SJSA1 (cell line): ENCODE measurements around the gene ASB2. TPM values are rescaled to one million over a fixed set of nuclear protein-coding genes. Genes with fewer than 3 reads are reported as not detected.

ENCODE experiments used
- DNase-seq, 2 experiments: peaks; one replicate each; pipeline ENCODE4 v3.0.0-alpha.2; 2015 to 2020; ENCODE audit warnings: low spot score in 2 of 2, low read depth in 1 of 2
- H3K27ac ChIP-seq: fragments of 250-450 bp; sonication (Bioruptor Pico); 2 replicates; pipeline ENCODE4 v1.5.1; 2020; ENCODE audit warnings: mild to moderate bottlenecking, moderate library complexity
- H3K27me3 ChIP-seq: fragments of 250-450 bp; sonication (Bioruptor Pico); replicated peaks from 2 replicates; pipeline ENCODE4 v1.5.1; 2020; ENCODE audit warnings: mild to moderate bottlenecking, moderate library complexity
- H3K36me3 ChIP-seq: fragments of 250-450 bp; sonication (Bioruptor Pico); 2 replicates; pipeline ENCODE4 v1.5.1; 2020; ENCODE audit warnings: mild to moderate bottlenecking
- H3K4me1 ChIP-seq: fragments of 250-450 bp; sonication (Bioruptor Pico); replicated peaks from 2 replicates; pipeline ENCODE4 v1.6.1; 2021; ENCODE audit warnings: mild to moderate bottlenecking
- H3K4me3 ChIP-seq: fragments of 250-450 bp; sonication (Bioruptor Pico); 2 replicates; pipeline ENCODE4 v1.5.1; 2020; ENCODE audit warnings: mild to moderate bottlenecking
- H3K9me3 ChIP-seq: fragments of 250-450 bp; sonication (Bioruptor Pico); replicated peaks from 2 replicates; pipeline ENCODE4 v1.5.1; 2020; ENCODE audit warnings: mild to moderate bottlenecking
- total RNA-seq: library from RNA; depleted of rRNA; stranded (reverse); fragments of >200 nt; shearing (Covaris generic); gene quantifications from 2 replicates; pipeline ENCODE4 v1.2.3, GENCODE V29; 2014

Gene ASB2
- total RNA-seq, 1 experiment from 2014 or later, result 14.9 TPM

DNA sequence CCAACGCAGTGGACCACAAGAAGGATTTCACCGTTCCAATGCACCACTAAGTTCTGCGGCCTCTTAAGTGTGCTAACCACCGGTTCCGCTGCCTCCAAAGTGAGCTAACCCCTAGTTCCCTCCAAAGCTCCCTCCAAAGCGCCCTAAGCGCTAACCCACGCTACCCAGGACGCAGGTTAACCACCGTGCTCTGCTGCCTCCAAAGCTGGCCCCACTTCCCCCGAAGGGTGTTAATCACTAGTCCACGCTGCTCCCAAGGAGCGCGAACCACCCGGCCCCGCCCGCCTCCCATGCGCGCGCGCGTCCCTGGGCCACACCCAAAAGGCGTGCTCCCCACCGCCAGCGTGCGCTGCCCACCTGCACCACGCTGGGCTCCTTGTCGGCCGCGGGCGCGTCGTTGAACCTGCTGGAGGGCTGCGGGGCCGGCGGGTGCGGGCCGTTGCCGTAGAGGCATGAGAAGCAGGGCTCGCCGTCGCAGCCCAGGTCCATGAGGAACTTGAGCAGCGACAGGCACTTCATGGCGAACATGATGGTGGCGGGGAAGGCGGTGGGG lies 37.5 kb downstream of the ASB2 start:
- Histone ChIP-seq H3K4me3 (no peak overlapping the region), H3K9me3 (no peaks in the 10 kb centered on the region), H3K27ac (no peak overlapping the region), H3K27me3 (no peaks in the 10 kb centered on the region), H3K4me1 (peaks cover 18% of the 10 kb centered on the region), H3K36me3 (peaks cover 7% of the 10 kb centered on the region; the same call in 1 of the 2 replicates)
- DNase-seq, result no peak

DNA sequence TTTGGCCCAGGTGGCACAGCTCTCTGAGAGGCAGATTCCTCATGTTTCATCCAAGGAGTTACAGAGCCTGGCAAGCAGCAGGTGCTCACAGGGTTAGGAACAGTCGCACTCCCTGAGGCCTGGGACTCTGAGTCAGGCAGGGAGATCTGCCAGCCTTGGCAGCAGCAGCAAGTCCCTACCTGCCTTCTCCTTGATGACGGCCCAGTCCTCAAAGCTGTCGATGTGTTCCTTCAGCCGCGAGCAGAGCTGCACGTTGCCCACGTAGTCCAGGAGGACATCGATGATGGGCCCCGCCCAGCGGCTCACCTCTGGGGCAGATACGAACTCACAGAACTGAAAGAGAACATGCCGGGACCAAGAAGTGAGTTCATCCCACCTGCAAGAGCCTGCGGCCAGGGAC lies 38.9 kb downstream of the ASB2 start:
- Histone ChIP-seq H3K4me3 (no peak overlapping the region), H3K4me1 (peaks cover 18% of the 10 kb centered on the region), H3K27me3 (no peaks in the 10 kb centered on the region), H3K27ac (no peak overlapping the region), H3K9me3 (no peaks in the 10 kb centered on the region), H3K36me3 (peaks cover 4% of the 10 kb centered on the region; the same call in 1 of the 2 replicates)
- DNase-seq, result no peak

DNA sequence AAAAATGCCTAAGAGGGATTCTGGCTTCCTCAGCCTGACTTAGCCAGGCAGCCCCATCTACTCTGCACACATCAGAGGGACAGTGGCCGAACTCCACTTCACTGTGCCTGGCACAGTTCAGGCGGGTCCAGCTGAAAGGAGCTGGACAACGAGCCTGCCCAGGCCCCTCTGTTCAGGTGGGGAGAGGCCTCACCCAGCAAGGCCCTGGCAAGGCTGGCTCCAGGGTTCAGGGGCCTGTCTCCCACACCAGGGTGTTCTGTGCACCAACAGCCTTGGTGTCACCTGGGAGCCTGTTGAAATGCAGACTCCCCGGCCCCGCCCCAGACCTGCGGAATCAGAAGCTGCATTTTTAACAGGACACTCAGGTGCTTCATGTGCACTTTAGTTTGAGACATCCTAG lies 39.4 kb downstream of the ASB2 start:
- Histone ChIP-seq H3K9me3 (no peaks in the 10 kb centered on the region), H3K27me3 (no peaks in the 10 kb centered on the region), H3K36me3 (peaks cover 4% of the 10 kb centered on the region; the same call in 1 of the 2 replicates), H3K27ac (no peak overlapping the region), H3K4me1 (peaks cover 15% of the 10 kb centered on the region), H3K4me3 (no peak overlapping the region)
- DNase-seq, result no peak

DNA sequence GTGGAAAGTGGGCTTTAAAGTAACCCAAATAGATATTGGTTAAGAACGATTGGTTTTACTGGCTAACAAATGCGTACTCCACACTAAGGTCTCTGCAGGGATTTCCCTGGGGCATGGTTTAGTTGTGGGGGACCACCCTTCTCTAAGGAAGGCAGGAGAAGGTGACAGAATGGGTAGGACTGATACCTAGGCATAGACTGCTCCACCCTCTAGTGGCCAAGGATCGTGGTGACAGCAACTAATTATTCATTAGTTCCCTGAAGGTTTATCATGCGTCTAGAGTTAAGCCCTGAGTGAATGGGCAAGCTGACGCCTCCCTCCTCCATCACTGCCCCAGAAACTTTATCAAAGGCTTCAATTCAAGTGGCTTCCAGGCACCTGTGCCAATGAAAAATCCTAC lies 40.1 kb downstream of the ASB2 start:
- Histone ChIP-seq H3K27ac (no peak overlapping the region), H3K9me3 (no peaks in the 10 kb centered on the region), H3K4me3 (no peak overlapping the region), H3K4me1 (peaks cover 9% of the 10 kb centered on the region), H3K27me3 (no peaks in the 10 kb centered on the region), H3K36me3 (peaks cover 4% of the 10 kb centered on the region; the same call in 1 of the 2 replicates)
- no peak for DNase-seq

DNA sequence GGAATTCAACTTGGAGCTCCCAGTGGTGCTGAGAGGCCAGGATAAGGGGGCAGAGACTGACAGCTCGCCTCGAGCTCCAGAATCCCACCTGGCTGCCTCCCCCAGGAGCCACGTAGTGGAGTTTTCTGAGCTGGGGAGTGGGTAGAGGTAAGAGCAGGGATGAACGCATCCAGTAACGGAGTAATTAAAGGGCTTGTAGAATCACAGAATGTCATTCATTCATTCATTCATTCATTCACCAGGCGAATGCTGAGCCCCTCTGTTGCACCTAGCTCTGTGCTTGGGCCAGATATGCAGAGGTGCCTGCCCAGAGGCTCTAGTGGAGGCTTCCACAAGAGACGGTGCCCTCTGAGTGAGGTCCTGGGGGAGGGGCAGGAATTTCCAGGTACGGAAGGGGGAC lies 41.2 kb downstream of the ASB2 start:
- H3K4me3 ChIP-seq, result no peak overlapping the region
- peaks cover 4% of the 10 kb centered on the region; the same call in 1 of the 2 replicates for H3K36me3 ChIP-seq
- DNase-seq, result no peak
- H3K4me1 ChIP-seq, result peaks cover 8% of the 10 kb centered on the region
- H3K9me3 ChIP-seq, result no peaks in the 10 kb centered on the region
- H3K27ac ChIP-seq, result no peak overlapping the region
- no peaks in the 10 kb centered on the region for H3K27me3 ChIP-seq

DNA sequence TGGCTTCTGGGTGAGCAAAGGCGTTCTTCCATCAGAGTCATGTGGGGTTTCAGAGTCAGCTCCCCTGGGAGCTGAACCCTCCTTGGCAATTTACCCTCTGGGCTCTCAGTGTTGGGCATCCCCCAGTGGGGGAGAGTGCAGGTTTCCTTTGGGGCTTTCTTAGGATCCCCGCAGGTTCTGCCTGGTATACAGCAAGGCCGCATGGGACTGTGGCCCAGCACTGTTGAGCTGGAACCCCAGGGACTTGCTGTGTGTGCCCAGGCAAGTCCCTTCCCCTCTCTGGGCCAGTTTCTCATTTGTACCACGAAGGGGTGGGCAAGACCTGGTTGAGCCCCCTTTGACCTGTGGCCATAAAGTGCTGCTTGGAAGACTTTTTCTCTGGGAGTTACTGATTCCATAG lies 43.7 kb downstream of the ASB2 start:
- Histone ChIP-seq H3K4me1 (no peaks in the 10 kb centered on the region), H3K27me3 (no peaks in the 10 kb centered on the region), H3K27ac (no peak overlapping the region), H3K36me3 (no peaks in the 10 kb centered on the region), H3K9me3 (no peaks in the 10 kb centered on the region), H3K4me3 (no peak overlapping the region)
- DNase-seq, result no peak

DNA sequence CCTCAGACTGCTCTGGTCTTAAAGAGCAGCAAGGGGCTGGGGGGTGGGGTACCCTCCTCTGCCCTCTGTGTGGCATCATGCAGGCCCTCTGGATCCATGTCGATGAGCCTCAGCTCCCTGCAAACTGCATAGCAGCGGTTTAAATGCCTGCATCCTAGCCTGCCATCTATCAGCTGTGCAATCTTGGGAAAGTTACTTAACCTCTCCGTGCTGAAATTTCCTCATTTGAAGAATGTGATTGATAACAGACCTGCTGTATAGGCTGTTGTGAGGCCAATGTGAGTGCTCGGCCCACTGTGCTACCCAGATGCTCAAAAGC lies 45.4 kb downstream of the ASB2 start:
- no peak overlapping the region for H3K4me3 ChIP-seq
- no peaks in the 10 kb centered on the region for H3K9me3 ChIP-seq
- H3K36me3 ChIP-seq, result no peaks in the 10 kb centered on the region
- no peaks in the 10 kb centered on the region for H3K4me1 ChIP-seq
- no peak overlapping the region for H3K27ac ChIP-seq
- no peaks in the 10 kb centered on the region for H3K27me3 ChIP-seq
- DNase-seq, result no peak

DNA sequence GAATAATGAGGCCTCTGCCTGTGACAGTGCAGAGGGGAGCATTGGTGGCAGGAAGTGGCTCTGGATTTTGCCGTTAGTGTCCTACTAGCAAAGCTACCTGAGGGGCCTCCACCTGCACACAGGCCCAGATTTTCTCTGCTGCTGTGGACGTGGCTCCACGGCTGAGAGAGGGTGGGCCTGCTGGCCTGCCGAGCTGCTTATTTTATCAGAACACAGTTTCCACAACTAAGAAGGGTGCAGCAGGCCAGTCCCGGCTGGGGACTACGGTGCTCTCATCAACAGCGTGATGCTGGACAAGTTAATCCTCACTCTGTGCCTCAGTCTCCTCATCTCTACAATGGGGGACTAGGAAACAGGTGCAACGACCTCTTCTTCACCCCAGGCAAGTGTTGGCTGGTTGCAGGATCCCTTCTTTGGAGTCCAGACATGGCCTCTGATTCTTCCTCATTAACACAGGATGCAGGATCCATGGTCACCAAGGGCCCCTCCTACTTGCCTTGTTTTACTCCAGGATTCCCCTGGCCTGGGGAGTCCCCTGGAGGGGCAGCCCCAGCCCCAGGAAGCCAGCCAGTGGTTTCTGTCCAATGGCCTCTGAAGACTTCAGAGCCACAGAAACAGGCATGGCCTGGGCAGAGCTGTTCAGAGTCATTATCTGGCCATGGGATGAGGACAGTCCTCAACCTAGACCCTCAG lies 45.9 kb downstream of the ASB2 start:
- Histone ChIP-seq H3K27ac (no peak overlapping the region), H3K4me1 (no peaks in the 10 kb centered on the region), H3K36me3 (no peaks in the 10 kb centered on the region), H3K27me3 (no peaks in the 10 kb centered on the region), H3K4me3 (no peak overlapping the region), H3K9me3 (no peaks in the 10 kb centered on the region)
- no peak for DNase-seq

DNA sequence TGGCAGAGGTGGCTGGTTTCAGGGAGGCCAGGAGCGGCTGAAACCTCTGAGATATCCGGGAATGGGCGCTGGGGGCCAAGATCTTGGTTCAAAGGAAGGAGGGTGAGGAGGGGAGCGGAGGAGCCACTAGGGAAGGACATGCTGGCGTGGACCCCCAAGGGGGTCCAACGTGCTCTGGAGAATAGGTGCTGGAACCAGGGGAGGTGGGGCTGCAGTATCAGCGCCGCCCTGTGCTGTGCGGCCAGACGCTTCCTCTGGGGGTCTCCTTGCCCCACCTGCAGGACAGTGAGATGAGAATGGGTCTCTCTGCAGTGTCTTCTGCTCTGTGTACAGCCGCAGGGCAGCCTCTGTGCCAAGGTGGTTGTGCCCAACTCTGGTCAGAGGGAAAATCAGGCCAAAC lies 46.7 kb downstream of the ASB2 start:
- H3K27me3 ChIP-seq, result no peaks in the 10 kb centered on the region
- no peak for DNase-seq
- no peaks in the 10 kb centered on the region for H3K4me1 ChIP-seq
- no peaks in the 10 kb centered on the region for H3K36me3 ChIP-seq
- no peak overlapping the region for H3K4me3 ChIP-seq
- H3K27ac ChIP-seq, result no peak overlapping the region
- H3K9me3 ChIP-seq, result no peaks in the 10 kb centered on the region

DNA sequence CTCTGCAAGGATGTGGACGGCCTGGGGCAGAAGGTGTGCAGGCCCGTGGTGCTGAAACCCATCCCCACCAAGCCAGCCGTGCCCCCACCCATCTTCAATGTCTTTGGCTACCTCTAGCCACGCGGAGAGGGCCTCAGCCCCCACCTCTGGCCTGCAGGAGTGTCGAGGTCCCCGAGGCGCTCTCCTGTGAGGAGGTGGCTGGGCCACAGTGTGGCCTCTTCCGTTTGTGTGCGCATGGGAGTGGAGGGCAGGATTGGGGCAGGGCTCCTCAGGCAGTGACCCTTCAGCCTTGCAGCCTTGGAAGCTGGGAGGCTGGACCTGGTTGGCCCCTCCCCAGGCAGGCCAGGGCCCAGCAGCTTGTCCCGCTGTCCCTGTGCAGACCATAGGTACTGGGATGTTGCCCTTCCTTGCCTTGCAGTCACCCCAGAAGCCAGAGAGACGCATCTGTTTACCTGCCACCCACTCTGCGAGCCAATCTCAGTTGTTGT lies 47.3 kb downstream of the ASB2 start:
- H3K4me3 ChIP-seq, result no peak overlapping the region
- H3K9me3 ChIP-seq, result no peaks in the 10 kb centered on the region
- no peaks in the 10 kb centered on the region for H3K27me3 ChIP-seq
- H3K27ac ChIP-seq, result no peak overlapping the region
- DNase-seq, result no peak
- no peaks in the 10 kb centered on the region for H3K4me1 ChIP-seq
- no peaks in the 10 kb centered on the region for H3K36me3 ChIP-seq

DNA sequence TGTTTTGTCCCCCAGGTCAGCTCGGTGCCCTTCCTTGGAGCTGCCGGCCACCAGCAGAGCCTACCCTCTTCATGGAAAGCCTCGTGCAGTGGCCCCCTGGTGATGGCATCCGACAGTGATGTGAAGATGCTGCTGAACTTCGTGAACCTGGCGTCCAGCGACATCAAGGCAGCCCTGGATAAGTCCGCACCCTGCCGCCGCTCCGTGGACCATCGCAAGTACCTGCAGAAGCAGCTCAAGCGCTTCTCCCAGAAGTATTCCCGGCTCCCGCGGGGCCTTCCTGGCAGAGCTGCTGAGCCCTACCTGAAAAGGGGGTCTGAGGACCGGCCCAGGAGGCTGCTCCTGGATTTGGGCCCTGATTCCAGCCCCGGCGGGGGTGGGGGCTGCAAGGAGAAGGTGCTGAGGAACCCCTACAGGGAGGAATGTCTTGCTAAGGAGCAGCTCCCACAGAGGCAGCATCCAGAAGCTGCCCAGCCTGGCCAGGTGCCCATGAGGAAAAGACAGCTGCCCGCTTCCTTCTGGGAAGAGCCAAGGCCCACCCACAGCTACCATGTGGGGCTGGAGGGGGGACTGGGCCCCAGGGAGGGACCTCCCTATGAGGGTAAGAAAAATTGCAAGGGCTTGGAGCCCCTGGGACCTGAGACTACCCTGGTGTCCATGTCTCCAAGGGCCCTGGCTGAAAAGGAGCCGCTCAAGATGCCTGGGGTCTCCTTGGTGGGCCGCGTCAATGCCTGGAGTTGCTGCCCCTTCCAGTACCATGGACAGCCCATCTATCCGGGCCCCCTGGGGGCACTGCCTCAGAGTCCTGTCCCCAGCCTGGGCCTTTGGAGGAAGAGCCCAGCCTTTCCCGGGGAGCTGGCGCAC lies 48.0 kb downstream of the ASB2 start:
- no peak overlapping the region for H3K27ac ChIP-seq
- H3K4me3 ChIP-seq, result no peak overlapping the region
- no peaks in the 10 kb centered on the region for H3K4me1 ChIP-seq
- no peaks in the 10 kb centered on the region for H3K9me3 ChIP-seq
- no peak for DNase-seq
- H3K27me3 ChIP-seq, result no peaks in the 10 kb centered on the region
- no peaks in the 10 kb centered on the region for H3K36me3 ChIP-seq

GRCh38 chr14:93927800-93928145 lies 48.6 kb downstream of the ASB2 start:
- H3K4me3 ChIP-seq, result no peak overlapping the region
- no peaks in the 10 kb centered on the region for H3K27me3 ChIP-seq
- DNase-seq, result no peak
- no peaks in the 10 kb centered on the region for H3K36me3 ChIP-seq
- no peaks in the 10 kb centered on the region for H3K9me3 ChIP-seq
- no peak overlapping the region for H3K27ac ChIP-seq
- H3K4me1 ChIP-seq, result no peaks in the 10 kb centered on the region

DNA sequence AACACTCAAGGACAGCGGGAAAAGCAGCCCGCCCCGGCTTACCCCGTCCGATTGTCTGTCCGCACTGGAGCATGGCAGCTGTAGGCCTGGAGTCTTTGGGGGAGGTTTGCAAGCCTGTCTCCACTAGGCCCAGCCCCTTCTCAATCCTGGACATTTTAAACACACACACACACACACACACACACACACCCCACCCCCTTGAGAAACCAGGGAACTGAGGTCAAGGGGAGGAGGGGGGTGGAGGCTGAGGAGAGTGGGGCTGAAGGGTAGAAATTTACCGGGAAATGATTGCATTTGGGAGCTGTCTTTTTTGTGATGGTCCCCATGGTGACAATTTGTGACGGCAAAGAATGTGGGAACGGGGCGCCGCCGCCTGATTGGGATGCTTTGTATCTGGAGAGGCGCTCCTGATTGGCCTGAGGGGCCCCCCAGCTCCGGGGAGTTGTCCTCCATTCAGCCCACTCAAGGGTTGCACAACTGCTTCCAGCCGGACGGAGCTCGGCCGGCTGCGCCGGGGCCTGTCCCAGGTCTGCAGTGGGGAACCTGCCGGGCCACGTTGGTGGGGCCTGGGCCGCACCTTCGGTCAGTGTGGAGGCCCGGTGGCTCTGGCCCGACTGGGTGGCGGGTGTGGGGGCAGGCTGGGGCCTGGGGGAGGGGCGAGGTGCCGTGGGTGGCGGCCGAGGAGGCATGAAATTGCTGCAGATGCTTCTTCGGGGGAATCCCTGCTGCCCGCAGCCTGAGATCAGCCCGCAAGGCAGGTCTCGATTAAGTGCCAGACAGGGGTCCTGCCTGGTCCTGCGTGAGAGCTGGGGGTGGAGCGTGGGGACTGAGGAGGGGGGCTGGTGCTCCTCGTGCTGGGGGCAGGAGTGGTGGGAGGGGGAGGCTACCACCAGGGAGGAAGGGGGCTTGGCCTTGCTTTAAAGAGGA lies 49.2 kb downstream of the ASB2 start, which contains the start of gene FAM181A:
Gene FAM181A (plus strand): TSS at position 472 of the 927 bp plus-strand sequence. CDS start 942 bp downstream, outside the sequence.
- Histone ChIP-seq H3K27me3 (no peaks in the 10 kb centered on the region), H3K9me3 (no peaks in the 10 kb centered on the region), H3K36me3 (no peaks in the 10 kb centered on the region), H3K27ac (no peak within 1 kb of the TSS), H3K4me3 (no peak within 1 kb of the TSS), H3K4me1 (no peaks in the 10 kb centered on the region)
- no peak for DNase-seq
